Spinal cord (tissue), 10 donors: ENCODE data around the gene POGLUT2. TPM values are rescaled to one million over a fixed set of nuclear protein-coding genes. Genes with fewer than 3 reads are reported as not detected.

Source experiments
- DNase-seq, 6 donors: peaks; one replicate each; pipeline versions ENCODE4 v3.0.0 to v3.0.0-alpha.2; 2013 to 2015; ENCODE audit warnings: low spot score in 6 of 6, low read depth in 4 of 6
- H3K27ac ChIP-seq: one replicate; pipeline ENCODE4 v1.5.1; 2013; ENCODE audit warnings: low read depth, low read length, control low read depth
- H3K27me3 ChIP-seq: one replicate; pipeline ENCODE4 v1.6.1; 2013; ENCODE audit warnings: low read length; ENCODE audit not compliant: control insufficient read depth, insufficient read depth
- H3K36me3 ChIP-seq: one replicate; pipeline ENCODE4 v1.6.1; 2013; ENCODE audit warnings: low read length; ENCODE audit not compliant: control insufficient read depth, insufficient read depth
- H3K4me1 ChIP-seq: one replicate; pipeline ENCODE4 v1.6.1; 2013; ENCODE audit warnings: low read length; ENCODE audit not compliant: control insufficient read depth, insufficient read depth
- H3K4me3 ChIP-seq: one replicate; pipeline ENCODE4 v1.5.1; 2013; ENCODE audit warnings: low read depth, low read length, control low read depth
- H3K9me3 ChIP-seq: one replicate; pipeline ENCODE4 v1.6.1; 2013; ENCODE audit warnings: low read length; ENCODE audit not compliant: control insufficient read depth, insufficient read depth
- WGBS: methylation state at CpG from one replicate; pipeline ENCODE4 v1.1.5; 2013; ENCODE audit warnings: missing lambda C conversion rate; ENCODE audit not compliant: insufficient coverage; 5-methylcytosine and 5-hydroxymethylcytosine counted together
- polyA plus RNA-seq, 2 donors: library from polyadenylated mRNA; unstranded; fragments of 120-200 nt; gene quantifications; one replicate each; pipeline ENCODE4 v1.2.1, GENCODE V29; 2013; ENCODE audit not compliant: insufficient read length in 2 of 2
- total RNA-seq, 2 donors: library from RNA; depleted of rRNA in 1 of 2; stranded (reverse); fragments of 120-200 nt in 1 of 2; fragments of >200 nt in 1 of 2; gene quantifications; one replicate each; pipeline versions ENCODE4 v1.2.3 to v1.2.4, GENCODE V29; 2013 to 2014
- donor health status: healthy.

Gene POGLUT2
- total and polyA plus RNA-seq, 4 donors = 13.5 to 26.6 (median 17.5) TPM

DNA sequence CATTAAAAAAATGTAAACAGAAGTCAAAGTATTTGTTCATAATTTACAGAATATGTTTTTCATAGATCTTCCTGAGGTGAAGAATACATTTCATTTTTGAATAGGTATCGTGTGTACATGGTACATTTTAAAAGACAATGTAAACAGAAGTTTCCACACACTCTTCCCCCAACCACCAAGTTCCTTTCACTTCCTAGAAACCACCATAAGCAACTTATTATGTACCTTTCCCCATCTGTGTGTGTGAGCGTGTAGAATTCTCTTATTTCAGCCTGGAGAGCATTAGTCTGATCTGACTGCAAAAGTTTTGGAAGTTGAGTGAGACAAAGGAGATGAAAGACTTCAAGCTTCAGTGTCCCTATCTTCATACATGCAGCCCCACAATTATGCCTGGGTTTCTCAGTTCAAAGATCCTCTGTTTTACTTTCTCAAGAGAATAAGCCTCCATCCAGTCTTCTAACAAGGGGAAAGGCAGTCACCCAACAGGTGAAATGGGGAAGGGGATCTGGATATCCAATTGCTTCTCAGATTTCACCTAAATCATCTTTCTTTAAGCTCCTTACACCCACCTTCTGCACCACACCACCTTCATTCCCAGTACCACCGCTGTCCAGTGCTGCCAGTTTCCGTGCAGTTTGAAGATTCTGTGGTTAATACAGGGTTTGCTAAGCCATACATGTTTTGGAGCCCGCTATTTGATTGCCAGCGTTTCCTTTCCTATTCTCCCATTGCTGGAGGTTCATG lies 27.3 kb downstream of the POGLUT2 start:
- no CpG with 5 or more reads among the region's 6 CpGs for WGBS
- peaks cover 19% of the 10 kb centered on the region for H3K4me1 ChIP-seq
- no peak for DNase-seq
- peaks cover 3% of the 10 kb centered on the region for H3K36me3 ChIP-seq
- H3K4me3 ChIP-seq = no peak overlapping the region
- H3K27ac ChIP-seq = no peak overlapping the region
- H3K9me3 ChIP-seq = no peaks in the 10 kb centered on the region
- H3K27me3 ChIP-seq = no peaks in the 10 kb centered on the region

DNA sequence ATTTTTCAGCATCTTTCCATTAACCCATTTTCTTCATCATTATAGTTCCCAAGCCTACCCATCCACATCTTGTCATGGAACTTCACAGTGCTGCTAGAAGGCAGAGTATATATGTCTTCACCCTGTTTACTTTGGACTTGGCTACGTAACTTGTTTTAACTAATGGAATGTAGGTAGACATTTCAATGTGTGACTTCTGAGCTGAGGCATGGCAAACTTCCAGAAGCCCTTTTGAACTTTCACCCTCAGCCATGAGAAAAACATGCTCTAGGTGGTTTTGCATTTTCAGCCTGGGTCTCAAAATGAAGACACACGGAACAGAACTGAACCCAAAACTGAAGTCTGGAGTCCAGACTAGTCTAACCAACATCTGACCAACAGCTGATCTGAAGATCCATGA lies 28.3 kb downstream of the POGLUT2 start:
- Histone ChIP-seq H3K4me3 (no peak overlapping the region), H3K9me3 (no peaks in the 10 kb centered on the region), H3K27me3 (no peaks in the 10 kb centered on the region), H3K36me3 (peaks cover 3% of the 10 kb centered on the region), H3K27ac (no peak overlapping the region), H3K4me1 (peaks cover 19% of the 10 kb centered on the region)
- DNase-seq = no peak
- 100% methylated on average over 1 of the region's 2 CpGs for WGBS

- no peak overlapping the region for H3K27ac ChIP-seq
- peaks cover 19% of the 10 kb centered on the region for H3K4me1 ChIP-seq
- no peak overlapping the region for H3K4me3 ChIP-seq
- H3K36me3 ChIP-seq = peaks cover 3% of the 10 kb centered on the region
- WGBS = 100% methylated on average over 1 of the region's 4 CpGs
- H3K9me3 ChIP-seq = no peaks in the 10 kb centered on the region
- DNase-seq = peak in 2 of 6 donors; percentile 6 to 39
- no peaks in the 10 kb centered on the region for H3K27me3 ChIP-seq
Observed at GRCh38 chr13:102769679-102770078, 29.1 kb downstream of the POGLUT2 start.

GRCh38 chr13:102768909-102769308 lies 29.9 kb downstream of the POGLUT2 start:
- Histone ChIP-seq H3K36me3 (peaks cover 3% of the 10 kb centered on the region), H3K27ac (no peak overlapping the region), H3K27me3 (no peaks in the 10 kb centered on the region), H3K9me3 (no peaks in the 10 kb centered on the region), H3K4me1 (peaks cover 13% of the 10 kb centered on the region), H3K4me3 (no peak overlapping the region)
- no CpG with 5 or more reads among the region's 2 CpGs for WGBS
- DNase-seq = peak in 1 of 6 donors; percentile 31

DNA sequence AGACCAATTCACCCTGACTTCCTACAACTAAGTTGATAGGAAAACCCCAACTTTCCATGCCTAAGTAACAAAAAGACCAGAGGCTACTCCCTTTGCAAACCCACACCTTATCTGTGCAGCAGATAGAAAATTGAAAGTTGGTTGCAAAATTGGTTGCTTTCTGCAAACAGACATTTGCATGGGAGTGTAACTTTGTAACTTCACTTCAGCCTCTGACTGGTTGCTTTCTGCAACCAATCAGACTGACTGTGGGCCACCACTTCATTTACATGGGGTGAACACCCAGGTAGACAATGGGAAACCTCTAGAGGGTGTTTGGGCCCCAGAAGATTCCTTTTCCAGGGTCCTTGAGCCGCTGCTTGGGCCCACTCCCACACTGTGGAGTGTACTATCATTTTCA lies 35.0 kb downstream of the POGLUT2 start:
- Histone ChIP-seq H3K9me3 (no peaks in the 10 kb centered on the region), H3K4me3 (no peak overlapping the region), H3K36me3 (peaks cover 3% of the 10 kb centered on the region), H3K27me3 (no peaks in the 10 kb centered on the region), H3K4me1 (no peaks in the 10 kb centered on the region), H3K27ac (no peak overlapping the region)
- 100% methylated on average over 1 of the region's 1 CpG for WGBS
- DNase-seq = no peak

DNA sequence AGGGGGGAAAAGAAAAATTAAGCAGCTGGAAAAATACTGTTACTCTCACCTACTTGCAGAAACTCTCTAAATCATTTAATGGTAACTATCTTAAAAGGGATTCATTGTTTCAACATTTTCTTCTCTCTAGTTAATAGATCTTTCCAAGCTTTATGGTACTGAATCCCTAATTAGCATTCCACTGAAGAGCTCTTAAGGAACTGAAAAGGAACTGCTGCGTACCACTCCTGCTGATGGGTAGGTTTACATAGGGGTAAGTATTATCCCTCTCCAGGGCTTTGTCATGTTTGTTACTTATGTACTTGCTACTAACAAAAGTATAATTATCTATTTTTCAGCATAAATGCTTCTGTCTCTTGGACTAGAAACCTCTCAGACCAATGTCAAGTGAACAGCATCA lies 37.7 kb downstream of the POGLUT2 start:
- no CpG with 5 or more reads among the region's 1 CpG for WGBS
- Histone ChIP-seq H3K4me1 (no peaks in the 10 kb centered on the region), H3K9me3 (no peaks in the 10 kb centered on the region), H3K4me3 (no peak overlapping the region), H3K36me3 (no peaks in the 10 kb centered on the region), H3K27ac (no peak overlapping the region), H3K27me3 (no peaks in the 10 kb centered on the region)
- DNase-seq = peak in 1 of 6 donors; percentile 54

GRCh38 chr13:102758842-102759241 lies 39.9 kb downstream of the POGLUT2 start:
- H3K27ac ChIP-seq = no peak overlapping the region
- WGBS = 100% methylated on average over 1 of the region's 2 CpGs
- H3K4me1 ChIP-seq = no peaks in the 10 kb centered on the region
- H3K9me3 ChIP-seq = no peaks in the 10 kb centered on the region
- H3K4me3 ChIP-seq = no peak overlapping the region
- H3K36me3 ChIP-seq = no peaks in the 10 kb centered on the region
- no peaks in the 10 kb centered on the region for H3K27me3 ChIP-seq
- DNase-seq = no peak

GRCh38 chr13:102757006-102757405 lies 41.8 kb downstream of the POGLUT2 start:
- no peak overlapping the region for H3K4me3 ChIP-seq
- DNase-seq = no peak
- H3K9me3 ChIP-seq = no peaks in the 10 kb centered on the region
- no peaks in the 10 kb centered on the region for H3K4me1 ChIP-seq
- no peaks in the 10 kb centered on the region for H3K36me3 ChIP-seq
- WGBS = 100% methylated on average over 1 of the region's 1 CpG
- no peaks in the 10 kb centered on the region for H3K27me3 ChIP-seq
- H3K27ac ChIP-seq = no peak overlapping the region

GRCh38 chr13:102751886-102752285 lies 46.9 kb downstream of the POGLUT2 start:
- H3K4me1 ChIP-seq = no peaks in the 10 kb centered on the region
- no peak overlapping the region for H3K27ac ChIP-seq
- no peaks in the 10 kb centered on the region for H3K9me3 ChIP-seq
- H3K36me3 ChIP-seq = no peaks in the 10 kb centered on the region
- 96% methylated on average over 2 of the region's 3 CpGs for WGBS
- no peak overlapping the region for H3K4me3 ChIP-seq
- H3K27me3 ChIP-seq = no peaks in the 10 kb centered on the region
- DNase-seq = no peak

GRCh38 chr13:102742506-102742905 lies 56.3 kb downstream of the POGLUT2 start:
- H3K4me3 ChIP-seq = no peak overlapping the region
- no peak overlapping the region for H3K27ac ChIP-seq
- H3K9me3 ChIP-seq = no peaks in the 10 kb centered on the region
- H3K4me1 ChIP-seq = no peaks in the 10 kb centered on the region
- no peak for DNase-seq
- H3K36me3 ChIP-seq = no peaks in the 10 kb centered on the region
- H3K27me3 ChIP-seq = no peaks in the 10 kb centered on the region
